Large intestine (tissue), 3 donors: ENCODE measurements around the gene TMA7. TPM values are rescaled to one million over a fixed set of nuclear protein-coding genes. Genes with fewer than 3 reads are reported as not detected.

ENCODE experiments used
- DNase-seq, 2 donors: peaks; one replicate each; pipeline versions ENCODE4 v3.0.0 to v3.0.0-alpha.2; 2013
- H3K27ac ChIP-seq: one replicate; pipeline ENCODE4 v1.5.1; 2013; ENCODE audit warnings: low read length
- H3K27me3 ChIP-seq: 2 replicates; pipeline ENCODE4 v1.6.1; 2013; ENCODE audit warnings: low read length; ENCODE audit not compliant: control insufficient read depth, insufficient read depth
- H3K36me3 ChIP-seq: 2 replicates; pipeline ENCODE4 v1.6.1; 2013; ENCODE audit warnings: low read length; ENCODE audit not compliant: control insufficient read depth, insufficient read depth
- H3K4me1 ChIP-seq: one replicate; pipeline ENCODE4 v1.6.1; 2013; ENCODE audit warnings: low read length; ENCODE audit not compliant: control insufficient read depth, insufficient read depth
- H3K4me3 ChIP-seq: one replicate; pipeline ENCODE4 v1.5.1; 2013; ENCODE audit warnings: low read length
- H3K9me3 ChIP-seq: one replicate; pipeline ENCODE4 v1.6.1; 2013; ENCODE audit warnings: mild to moderate bottlenecking, low read depth, low read length, moderate library complexity; ENCODE audit not compliant: control insufficient read depth
- WGBS: methylation state at CpG from one replicate; pipeline ENCODE4 v1.1.5; 2013; ENCODE audit warnings: low lambda C conversion rate; ENCODE audit not compliant: insufficient coverage; 5-methylcytosine and 5-hydroxymethylcytosine counted together
- polyA plus RNA-seq: library from polyadenylated mRNA; unstranded; fragments of 120-200 nt; gene quantifications from one replicate; pipeline ENCODE4 v1.2.1, GENCODE V29; 2013

The TMA7 gene
- polyA plus RNA-seq, 1 donor, result 283 TPM

DNA sequence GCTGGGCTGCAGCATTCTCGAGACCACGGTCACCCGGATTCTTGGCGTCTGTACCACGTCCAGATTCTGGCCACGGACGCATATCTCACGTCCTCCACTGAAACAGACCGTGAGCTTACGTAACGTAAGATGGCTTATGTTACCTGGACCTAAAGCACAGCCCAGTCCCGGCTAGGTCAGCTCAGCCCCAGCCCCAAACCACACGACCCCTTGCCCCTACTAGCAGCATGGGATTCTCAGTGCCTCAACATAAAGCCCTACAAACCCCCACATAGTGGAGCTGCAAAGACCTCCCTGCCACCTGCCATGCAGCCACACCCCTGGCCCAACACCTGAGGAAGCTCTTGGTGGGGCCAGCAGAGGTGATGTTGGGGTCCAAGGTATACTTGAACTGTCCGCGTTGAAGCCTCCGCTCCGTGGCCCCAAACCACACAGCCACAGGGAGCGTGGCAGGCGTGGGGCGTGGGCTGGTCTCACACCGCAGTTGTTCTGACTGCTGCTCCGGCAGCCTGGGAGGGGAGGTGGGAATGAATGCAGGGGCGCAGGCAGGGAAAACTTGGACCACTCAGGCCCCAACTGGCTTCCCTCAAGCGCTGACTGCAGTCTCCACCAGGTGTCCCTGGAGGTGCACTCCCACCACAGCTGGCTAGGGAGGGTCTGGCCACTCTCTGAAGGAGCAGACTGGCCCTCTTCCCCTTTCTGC is 24.7 kb upstream of the TMA7 start:
- H3K27me3 ChIP-seq, result no peaks in the 10 kb centered on the region
- no peak overlapping the region for H3K27ac ChIP-seq
- peaks cover 100% of the 10 kb centered on the region for H3K36me3 ChIP-seq
- H3K4me3 ChIP-seq, result no peak overlapping the region
- no peaks in the 10 kb centered on the region for H3K4me1 ChIP-seq
- no peak for DNase-seq
- WGBS, result no CpG with 5 or more reads among the region's 24 CpGs
- H3K9me3 ChIP-seq, result no peaks in the 10 kb centered on the region

DNA sequence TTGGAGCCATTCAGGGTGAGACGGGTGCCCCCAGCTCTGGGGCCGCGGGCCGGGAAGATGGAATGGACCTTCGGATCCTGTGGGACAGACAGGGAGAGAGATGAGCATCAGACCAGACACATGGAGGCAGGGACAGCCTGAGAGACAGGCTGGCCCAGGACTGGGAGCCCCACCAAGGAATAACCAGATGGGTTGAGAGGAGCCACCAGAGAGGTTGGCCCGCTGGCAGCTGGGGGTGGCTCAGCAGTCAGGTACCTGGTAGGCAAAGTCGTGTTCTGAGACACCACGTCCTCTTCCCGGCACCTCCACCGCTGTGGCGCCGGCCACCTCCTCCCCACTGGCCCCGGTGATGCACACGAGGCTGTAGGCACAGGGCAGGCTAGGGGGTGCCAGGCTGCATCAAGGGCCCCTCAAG is 24.0 kb upstream of the TMA7 start:
- no peak overlapping the region for H3K4me3 ChIP-seq
- no peak overlapping the region for H3K27ac ChIP-seq
- no CpG with 5 or more reads among the region's 14 CpGs for WGBS
- no peaks in the 10 kb centered on the region for H3K9me3 ChIP-seq
- peaks cover 100% of the 10 kb centered on the region for H3K36me3 ChIP-seq
- no peaks in the 10 kb centered on the region for H3K27me3 ChIP-seq
- H3K4me1 ChIP-seq, result no peaks in the 10 kb centered on the region
- DNase-seq, result no peak

DNA sequence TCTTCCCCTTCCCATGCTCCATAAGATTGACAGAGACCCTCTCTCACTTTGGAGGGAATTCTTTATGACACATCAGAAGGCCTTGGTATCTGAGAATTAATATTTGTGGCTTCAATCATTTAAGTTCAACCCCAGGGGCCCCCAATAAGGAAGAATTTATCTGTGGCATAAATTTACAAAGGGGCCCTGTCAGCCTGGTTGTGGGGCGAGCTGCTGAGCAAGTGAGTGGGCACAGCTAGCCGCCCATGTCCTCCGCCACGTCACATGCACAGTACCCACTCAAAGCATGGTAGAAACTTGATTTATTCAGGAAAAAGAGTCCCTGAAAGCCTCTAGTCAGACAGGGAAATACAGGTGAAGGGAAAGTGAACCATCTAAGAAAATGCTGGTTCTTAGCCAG is 23.5 kb upstream of the TMA7 start:
- no CpG with 5 or more reads among the region's 4 CpGs for WGBS

DNA sequence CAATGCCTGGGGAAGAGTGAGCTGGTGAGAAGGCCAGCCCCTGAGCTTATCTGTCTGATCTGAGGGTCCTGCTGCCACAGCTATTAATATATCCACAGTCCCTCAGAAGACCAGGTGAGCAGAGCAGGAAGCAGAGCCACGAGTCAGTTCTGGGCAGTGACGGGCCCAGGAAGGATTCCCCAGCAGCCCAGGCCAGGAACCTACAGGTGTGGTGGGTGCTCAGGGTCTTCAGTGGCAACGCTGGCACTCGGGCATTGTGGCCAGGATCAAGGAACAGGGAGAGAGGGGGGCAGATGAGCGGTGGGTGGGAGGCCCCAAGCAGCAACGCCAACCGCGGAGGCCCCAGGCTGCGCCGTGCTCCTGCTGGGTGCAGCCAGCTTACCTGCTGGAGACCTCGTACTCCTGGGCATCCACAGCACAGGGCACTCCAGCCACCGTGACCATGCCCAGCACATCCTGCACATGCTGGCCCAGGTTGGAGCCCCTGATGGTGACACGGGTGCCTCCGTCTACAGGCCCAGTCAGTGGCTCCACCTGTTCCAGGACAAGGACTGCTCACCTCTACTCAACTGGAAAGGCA is 22.4 kb upstream of the TMA7 start:
- no peaks in the 10 kb centered on the region for H3K4me1 ChIP-seq
- no peaks in the 10 kb centered on the region for H3K9me3 ChIP-seq
- peaks cover 99% of the 10 kb centered on the region for H3K36me3 ChIP-seq
- no peaks in the 10 kb centered on the region for H3K27me3 ChIP-seq
- H3K4me3 ChIP-seq, result no peak overlapping the region
- no peak overlapping the region for H3K27ac ChIP-seq
- DNase-seq, result no peak
- 100% methylated on average over 1 of the region's 14 CpGs for WGBS

More for the DNA sequence above, 23.5 kb upstream of the TMA7 start:
- Histone ChIP-seq H3K9me3 (no peaks in the 10 kb centered on the region), H3K27ac (no peak overlapping the region), H3K27me3 (no peaks in the 10 kb centered on the region), H3K36me3 (peaks cover 99% of the 10 kb centered on the region), H3K4me1 (no peaks in the 10 kb centered on the region), H3K4me3 (no peak overlapping the region)
- DNase-seq, result no peak

DNA sequence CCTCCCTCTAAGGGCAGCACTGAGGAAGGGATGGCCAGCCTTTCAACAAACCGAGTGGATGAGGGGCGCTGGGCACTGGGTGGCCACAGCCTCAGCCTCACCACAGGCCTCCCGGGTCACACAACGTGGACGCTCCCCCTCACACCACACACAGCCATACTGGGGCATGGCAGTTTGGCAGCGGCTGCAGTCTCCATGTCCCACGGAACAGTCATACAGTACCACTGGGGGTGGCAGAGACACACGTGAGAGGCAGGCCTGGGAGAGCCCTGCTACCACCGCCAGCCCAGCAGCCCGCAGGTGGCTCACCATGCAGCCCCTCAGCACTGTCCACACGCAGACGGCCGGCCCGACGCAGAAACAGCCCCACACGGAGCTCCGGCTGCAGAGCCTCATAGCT is 21.9 kb upstream of the TMA7 start:
- H3K36me3 ChIP-seq, result peaks cover 98% of the 10 kb centered on the region
- no peak overlapping the region for H3K27ac ChIP-seq
- H3K4me3 ChIP-seq, result no peak overlapping the region
- no peaks in the 10 kb centered on the region for H3K27me3 ChIP-seq
- H3K9me3 ChIP-seq, result no peaks in the 10 kb centered on the region
- no CpG with 5 or more reads among the region's 17 CpGs for WGBS
- DNase-seq, result no peak
- H3K4me1 ChIP-seq, result no peaks in the 10 kb centered on the region

DNA sequence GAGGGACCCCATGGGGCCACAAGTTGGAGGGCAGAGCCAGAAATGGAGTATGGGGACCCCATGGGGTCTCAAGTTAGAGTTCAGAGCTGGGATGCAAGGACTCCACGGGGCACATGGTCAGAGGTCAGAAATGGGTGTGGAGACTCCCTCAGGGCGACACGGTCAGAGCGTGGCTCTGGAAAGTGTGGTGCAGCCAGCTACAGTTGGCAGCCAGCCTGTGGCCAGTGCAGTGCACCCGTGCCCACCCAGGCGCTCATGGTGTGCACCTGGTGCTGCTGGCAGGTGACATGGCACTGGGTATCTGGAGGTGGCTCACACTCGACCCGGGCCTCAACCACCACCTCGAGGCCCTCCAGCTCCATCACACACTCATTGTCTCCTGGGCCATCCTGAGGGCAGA is 21.4 kb upstream of the TMA7 start:
- no peaks in the 10 kb centered on the region for H3K27me3 ChIP-seq
- H3K9me3 ChIP-seq, result no peaks in the 10 kb centered on the region
- no CpG with 5 or more reads among the region's 9 CpGs for WGBS
- H3K36me3 ChIP-seq, result peaks cover 98% of the 10 kb centered on the region
- H3K27ac ChIP-seq, result no peak overlapping the region
- no peaks in the 10 kb centered on the region for H3K4me1 ChIP-seq
- no peak for DNase-seq
- no peak overlapping the region for H3K4me3 ChIP-seq

DNA sequence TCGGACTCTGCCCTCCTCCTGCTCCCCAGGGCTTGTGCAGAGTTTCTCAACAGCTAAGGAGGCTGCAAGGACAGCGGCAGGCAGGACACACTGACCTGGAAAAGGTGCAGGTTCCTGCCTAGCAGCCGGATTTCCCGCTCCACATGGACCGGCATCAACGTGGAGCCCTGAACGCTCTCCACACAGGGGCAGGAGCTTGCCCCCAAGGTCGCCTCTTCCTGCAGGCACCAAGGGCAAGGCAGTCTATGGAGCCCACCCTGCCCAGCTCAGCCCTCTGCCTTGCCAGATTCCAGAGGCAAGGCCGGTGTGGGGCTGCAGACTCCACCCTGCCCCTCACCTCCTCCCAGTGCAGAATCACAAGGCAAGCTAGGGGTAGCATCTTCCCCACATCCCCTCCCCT is 20.9 kb upstream of the TMA7 start:
- peaks cover 98% of the 10 kb centered on the region for H3K36me3 ChIP-seq
- no peak overlapping the region for H3K4me3 ChIP-seq
- H3K27ac ChIP-seq, result no peak overlapping the region
- no peaks in the 10 kb centered on the region for H3K27me3 ChIP-seq
- peaks cover under 1% of the 10 kb centered on the region for H3K4me1 ChIP-seq
- no CpG with 5 or more reads among the region's 9 CpGs for WGBS
- H3K9me3 ChIP-seq, result no peaks in the 10 kb centered on the region
- no peak for DNase-seq

DNA sequence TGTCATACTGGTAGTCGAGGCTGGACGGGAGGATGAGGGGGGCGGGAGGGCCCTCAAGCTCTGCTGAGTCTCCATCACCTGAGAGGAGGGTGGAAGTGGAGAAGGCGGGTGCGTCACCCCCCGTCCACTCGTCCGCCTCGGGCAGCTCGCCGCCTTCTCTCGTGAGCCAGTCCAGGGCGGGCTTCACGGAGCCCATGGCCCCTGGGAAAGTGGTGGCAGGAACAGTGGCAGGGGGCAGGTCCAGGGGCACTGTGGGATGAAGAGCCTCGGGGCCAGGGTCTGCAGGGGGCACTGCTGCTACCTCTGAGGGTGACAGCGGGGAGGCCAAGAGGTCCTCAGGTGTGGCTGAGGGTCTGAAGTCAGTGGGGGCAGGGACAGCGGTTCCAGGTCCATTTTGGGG is 20.5 kb upstream of the TMA7 start:
- DNase-seq, result no peak
- Histone ChIP-seq H3K9me3 (no peaks in the 10 kb centered on the region), H3K27me3 (no peaks in the 10 kb centered on the region), H3K4me3 (no peak overlapping the region), H3K4me1 (peaks cover 5% of the 10 kb centered on the region), H3K36me3 (peaks cover 98% of the 10 kb centered on the region), H3K27ac (no peak overlapping the region)
- no CpG with 5 or more reads among the region's 17 CpGs for WGBS

DNA sequence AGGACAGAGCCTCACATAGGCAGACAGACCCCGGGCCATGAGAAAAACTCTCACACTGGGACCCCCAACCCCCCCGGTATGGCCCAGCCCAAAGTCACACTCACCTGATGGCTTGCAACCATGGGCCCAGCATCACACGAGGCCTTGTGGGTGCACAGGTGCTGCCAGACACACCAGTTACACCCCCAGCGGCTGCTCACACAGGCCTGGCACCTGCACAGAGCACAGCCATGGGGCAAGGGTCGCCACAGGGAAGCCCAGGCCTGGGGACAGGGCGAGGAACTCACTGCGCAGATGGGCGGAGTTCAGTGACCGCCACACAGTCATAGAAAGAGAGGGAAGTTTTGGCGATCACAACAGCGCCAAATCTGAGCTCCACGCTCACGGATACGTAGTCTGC is 19.5 kb upstream of the TMA7 start:
- Histone ChIP-seq H3K4me1 (peaks cover 15% of the 10 kb centered on the region), H3K36me3 (peaks cover 92% of the 10 kb centered on the region), H3K27me3 (no peaks in the 10 kb centered on the region), H3K4me3 (no peak overlapping the region), H3K27ac (no peak overlapping the region), H3K9me3 (peaks cover 3% of the 10 kb centered on the region)
- no peak for DNase-seq
- 100% methylated on average over 4 of the region's 14 CpGs for WGBS

DNA sequence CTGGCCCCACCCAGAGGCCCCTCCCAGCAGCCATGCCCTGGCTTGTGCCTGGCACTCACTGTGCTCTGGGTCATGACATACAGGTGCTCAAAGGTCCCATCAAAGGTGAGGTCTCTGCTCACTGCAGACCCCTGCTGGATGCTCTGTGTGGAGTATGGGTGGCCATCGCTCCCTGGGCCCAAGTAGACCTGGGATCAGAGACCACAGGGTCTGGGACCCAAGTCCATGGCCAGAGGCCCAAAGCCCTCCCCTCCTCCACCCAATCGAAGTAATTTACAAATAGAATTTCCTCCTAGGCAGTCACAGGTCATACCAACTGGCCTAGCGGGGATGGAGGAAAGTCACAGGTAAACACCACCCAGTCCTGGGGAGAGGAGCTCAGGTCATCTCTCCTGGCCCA is 17.8 kb upstream of the TMA7 start:
- Histone ChIP-seq H3K4me1 (peaks cover 32% of the 10 kb centered on the region), H3K4me3 (no peak overlapping the region), H3K9me3 (peaks cover 3% of the 10 kb centered on the region), H3K27ac (no peak overlapping the region), H3K36me3 (peaks cover 75% of the 10 kb centered on the region), H3K27me3 (no peaks in the 10 kb centered on the region)
- DNase-seq, result no peak
- no CpG with 5 or more reads among the region's 3 CpGs for WGBS

DNA sequence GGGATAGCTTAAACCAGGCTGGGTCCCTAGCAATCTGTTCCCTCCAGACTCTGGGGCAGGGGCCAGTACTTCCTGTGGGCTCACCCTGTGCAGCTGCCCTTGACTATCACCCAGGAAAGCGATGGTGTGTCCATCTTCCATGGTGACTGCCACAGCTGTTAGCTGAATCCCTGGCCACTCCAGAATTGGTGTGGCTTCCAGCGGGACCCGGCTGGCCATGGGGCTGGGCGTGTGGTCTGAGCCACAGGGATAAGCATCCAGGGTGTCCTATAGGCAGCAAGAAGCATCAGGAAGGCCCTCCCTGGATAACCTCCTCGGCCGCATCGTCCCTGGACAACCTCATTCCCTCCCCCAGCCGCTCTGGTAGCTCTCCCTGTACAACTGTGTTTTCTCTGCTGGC is 17.4 kb upstream of the TMA7 start:
- DNase-seq, result no peak
- no peak overlapping the region for H3K4me3 ChIP-seq
- no CpG with 5 or more reads among the region's 8 CpGs for WGBS
- peaks cover 70% of the 10 kb centered on the region for H3K36me3 ChIP-seq
- H3K4me1 ChIP-seq, result peaks cover 35% of the 10 kb centered on the region
- H3K27ac ChIP-seq, result no peak overlapping the region
- no peaks in the 10 kb centered on the region for H3K27me3 ChIP-seq
- H3K9me3 ChIP-seq, result peaks cover 3% of the 10 kb centered on the region
